Epithelial cell of esophagus (primary cell): ENCODE measurements around the gene SUPT3H.
A peak's percentile ranks its signal among the peaks of the same experiment; 100 is the strongest.

Experiments
- DNase-seq: peaks from one replicate; pipeline ENCODE4 v3.0.0; 2010; ENCODE audit warnings: low read depth
- H3K4me3 ChIP-seq: 2 replicates; pipeline ENCODE4 v1.5.1; 2011; ENCODE audit warnings: mild to moderate bottlenecking, low read length, control low read depth
- TF ChIP-seq, protein P1 (sequence below): IDR thresholded peaks from 2 replicates; pipeline ENCODE4 v1.5.1; 2011; ENCODE audit warnings: low read depth, mild to moderate bottlenecking, low read length, control low read depth, inconsistent platforms; ENCODE audit not compliant: insufficient read depth; ENCODE audit errors: missing control alignments

Gene SUPT3H

DNA sequence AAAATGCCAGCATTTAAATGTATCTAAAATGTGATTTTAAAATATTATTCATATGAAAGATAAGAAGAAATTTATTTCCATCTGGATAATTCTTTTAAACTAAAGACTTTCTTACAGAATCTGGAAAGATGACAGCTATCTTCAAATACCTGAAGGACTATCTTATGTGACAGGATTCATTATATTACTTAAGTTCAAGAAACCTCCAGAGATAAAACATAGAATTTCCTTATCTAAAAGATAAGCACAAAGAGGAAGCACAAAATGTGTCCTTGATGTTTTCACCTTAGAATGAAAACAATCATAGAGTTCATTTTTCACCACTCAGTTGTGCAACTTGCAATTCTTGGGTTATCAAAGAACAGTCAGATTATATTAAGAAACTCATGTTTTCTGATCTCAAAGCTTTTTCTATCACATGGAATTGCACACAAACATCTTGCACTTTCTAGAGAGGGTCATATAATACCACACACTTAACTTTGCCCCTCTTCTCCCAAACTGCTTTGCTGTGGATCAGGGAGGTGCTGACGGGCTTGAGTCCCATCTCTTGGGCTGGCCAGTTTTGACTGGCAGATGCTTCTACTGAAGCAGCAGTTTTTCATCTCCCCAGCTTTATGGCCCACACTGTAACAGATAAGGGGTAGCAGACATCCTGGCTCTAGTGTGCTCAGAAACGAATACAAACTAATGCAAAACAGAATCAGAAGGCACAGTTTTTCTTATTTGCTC lies 522.9 kb downstream of the SUPT3H start:
- no peak overlapping the region for H3K4me3 ChIP-seq
- DNase-seq: no peak
- TF ChIP-seq, protein P1, sequence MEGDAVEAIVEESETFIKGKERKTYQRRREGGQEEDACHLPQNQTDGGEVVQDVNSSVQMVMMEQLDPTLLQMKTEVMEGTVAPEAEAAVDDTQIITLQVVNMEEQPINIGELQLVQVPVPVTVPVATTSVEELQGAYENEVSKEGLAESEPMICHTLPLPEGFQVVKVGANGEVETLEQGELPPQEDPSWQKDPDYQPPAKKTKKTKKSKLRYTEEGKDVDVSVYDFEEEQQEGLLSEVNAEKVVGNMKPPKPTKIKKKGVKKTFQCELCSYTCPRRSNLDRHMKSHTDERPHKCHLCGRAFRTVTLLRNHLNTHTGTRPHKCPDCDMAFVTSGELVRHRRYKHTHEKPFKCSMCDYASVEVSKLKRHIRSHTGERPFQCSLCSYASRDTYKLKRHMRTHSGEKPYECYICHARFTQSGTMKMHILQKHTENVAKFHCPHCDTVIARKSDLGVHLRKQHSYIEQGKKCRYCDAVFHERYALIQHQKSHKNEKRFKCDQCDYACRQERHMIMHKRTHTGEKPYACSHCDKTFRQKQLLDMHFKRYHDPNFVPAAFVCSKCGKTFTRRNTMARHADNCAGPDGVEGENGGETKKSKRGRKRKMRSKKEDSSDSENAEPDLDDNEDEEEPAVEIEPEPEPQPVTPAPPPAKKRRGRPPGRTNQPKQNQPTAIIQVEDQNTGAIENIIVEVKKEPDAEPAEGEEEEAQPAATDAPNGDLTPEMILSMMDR: no peak

DNA sequence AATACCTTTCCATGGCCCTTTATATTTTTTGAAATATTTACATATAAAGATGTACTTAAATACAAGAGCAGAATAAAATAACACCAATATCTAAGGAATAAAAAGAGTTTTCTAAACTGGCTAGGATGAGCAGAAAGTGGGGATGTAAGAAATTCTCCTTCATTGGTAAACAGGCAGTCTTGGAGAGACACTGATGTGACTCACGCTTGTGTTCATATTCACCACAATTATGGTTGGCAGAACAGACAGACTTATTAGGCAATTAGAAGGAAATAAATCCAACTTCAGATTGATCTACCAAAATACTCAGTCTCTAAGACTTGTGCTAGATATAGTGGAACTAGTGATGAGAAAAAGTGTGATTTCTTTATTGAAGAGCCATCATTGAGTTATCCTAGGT lies 526.6 kb downstream of the SUPT3H start:
- TF ChIP-seq, protein P1: no peak

DNA sequence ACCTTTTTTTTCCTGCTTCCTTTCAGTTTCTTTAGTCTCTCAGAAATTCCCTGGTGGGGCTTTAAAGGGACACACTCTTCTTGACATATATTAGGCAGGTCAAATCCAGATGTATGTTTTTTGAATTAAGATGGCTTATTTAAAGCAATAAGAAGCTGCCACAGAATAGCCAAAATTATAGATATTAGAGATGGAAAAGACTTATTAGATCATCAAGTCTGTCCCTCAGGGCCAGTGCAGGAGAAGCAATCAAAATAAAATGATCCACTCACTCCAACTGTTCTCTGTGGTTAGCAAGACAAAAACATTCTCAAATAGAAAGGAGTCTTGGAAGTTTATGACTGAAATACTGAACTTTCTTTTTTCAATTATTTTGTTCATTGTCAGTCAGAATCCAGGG lies 527.4 kb downstream of the SUPT3H start:
- TF ChIP-seq, protein P1: no peak
- no peak for DNase-seq
- no peak overlapping the region for H3K4me3 ChIP-seq

More for the DNA sequence above, 526.6 kb downstream of the SUPT3H start:
- no peak overlapping the region for H3K4me3 ChIP-seq
- DNase-seq: peak; percentile 57

DNA sequence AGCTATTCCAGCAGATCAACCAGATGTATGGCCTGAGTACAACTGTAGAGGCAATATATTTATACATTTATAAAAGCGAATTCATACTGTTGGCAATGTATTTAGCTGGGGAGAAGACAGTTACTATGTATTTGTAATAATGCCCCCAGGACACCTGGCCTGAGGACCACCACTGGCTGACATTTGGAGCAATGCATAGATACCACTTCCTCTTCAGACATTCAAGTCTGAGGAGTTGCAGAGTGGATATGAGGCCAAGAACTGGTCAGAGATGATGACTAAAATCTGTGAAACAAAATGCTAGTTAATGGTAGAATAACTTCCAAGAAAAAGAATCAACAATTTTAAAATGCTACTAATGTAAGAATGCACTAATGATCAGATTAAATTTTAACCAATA lies 527.9 kb downstream of the SUPT3H start:
- DNase-seq: no peak
- TF ChIP-seq, protein P1: no peak

DNA sequence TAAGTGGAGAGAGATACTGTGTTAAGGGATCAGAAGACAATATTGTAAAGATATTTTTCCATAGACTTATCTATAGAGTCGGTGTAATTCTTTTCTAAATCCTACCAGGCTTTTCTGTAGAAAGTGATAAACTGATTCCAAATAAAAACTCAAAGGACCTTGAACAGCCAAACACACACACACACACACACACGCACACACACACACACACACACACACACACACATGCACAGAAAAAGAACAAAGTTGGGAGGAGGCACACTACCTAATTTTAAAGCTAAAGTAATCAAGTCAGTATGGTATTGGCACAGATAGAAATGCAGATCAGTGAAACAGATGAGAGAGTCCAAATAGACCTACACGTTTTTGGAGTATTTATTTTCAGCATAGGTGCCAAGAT lies 534.0 kb downstream of the SUPT3H start:
- H3K4me3 ChIP-seq: no peak overlapping the region
- TF ChIP-seq, protein P1: no peak
- DNase-seq: no peak

More for the DNA sequence above, 527.9 kb downstream of the SUPT3H start:
- no peak overlapping the region for H3K4me3 ChIP-seq

DNA sequence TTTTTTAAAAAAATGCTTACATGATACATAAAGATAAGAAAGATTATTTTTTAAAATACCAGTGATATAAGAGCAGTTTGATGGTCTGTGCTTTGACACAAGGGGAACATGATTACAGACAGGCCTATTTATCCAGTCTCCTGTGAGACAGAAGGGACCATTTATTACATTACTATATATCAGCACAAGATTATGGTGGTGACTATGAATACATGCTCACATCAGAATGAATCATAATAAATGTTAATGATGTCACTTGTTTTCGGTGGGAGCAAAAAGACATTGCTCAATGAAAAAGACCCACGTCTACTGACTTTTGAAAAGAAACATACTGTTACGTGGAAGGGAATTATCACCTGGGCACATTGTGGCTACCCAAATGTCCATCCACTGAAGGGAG lies 535.1 kb downstream of the SUPT3H start:
- H3K4me3 ChIP-seq: no peak overlapping the region
- TF ChIP-seq, protein P1: no peak
- no peak for DNase-seq

DNA sequence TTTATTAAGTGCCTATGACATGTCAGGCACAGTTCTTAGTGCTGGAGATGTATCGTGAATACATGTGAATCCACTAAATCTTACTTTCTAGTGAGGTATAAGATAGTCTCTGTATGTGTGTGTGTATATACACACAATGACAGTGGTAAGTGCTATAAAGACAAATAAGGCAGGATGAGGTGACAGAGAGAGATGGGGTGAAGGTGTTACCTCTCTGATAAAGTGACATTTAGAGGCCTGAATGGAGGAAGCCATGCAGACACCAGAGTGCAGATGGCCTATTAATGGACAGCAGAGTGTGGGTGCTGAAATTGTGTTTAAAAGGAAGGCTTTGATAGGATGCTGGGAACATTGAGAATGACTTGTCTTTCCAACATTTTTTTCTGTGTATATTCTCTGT lies 535.9 kb downstream of the SUPT3H start:
- H3K4me3 ChIP-seq: no peak overlapping the region
- no peak for DNase-seq

More for the DNA sequence above, 535.9 kb downstream of the SUPT3H start:
- TF ChIP-seq, protein P1: no peak
